GM23338 (cell line): ENCODE results near the gene YY1AP1. TPM values are rescaled to one million over a fixed set of nuclear protein-coding genes. Genes with fewer than 3 reads are reported as not detected.
"Not testable (repeated sequence)": the region's sequence is repeated elsewhere in the genome, so short reads cannot be mapped to it uniquely, and the experiment has no call there.

Experiments used
- ATAC-seq: fragments of 200-7000 bp; cut with Tn5 transposase; 3 replicates; pipeline ENCODE4 v1.9.1; 2020
- DNase-seq: peaks from one replicate; pipeline ENCODE4 v3.0.0-alpha.2; 2015; ENCODE audit warnings: low spot score
- H2AFZ ChIP-seq: fragments of 200-600 bp; sonication (generic); 2 replicates; pipeline ENCODE4 v1.8.0; 2016; ENCODE audit warnings: antibody characterized with exemption, mild to moderate bottlenecking, moderate library complexity
- H3F3A ChIP-seq: fragments of 200-600 bp; sonication (generic); replicated peaks from 2 replicates; pipeline ENCODE4 v1.8.0; 2017; ENCODE audit warnings: antibody characterized with exemption, mixed run types, low read depth
- H3K27ac ChIP-seq: fragments of 200-600 bp; sonication (generic); 2 replicates; pipeline ENCODE4 v1.6.1; 2016; ENCODE audit warnings: low read depth
- H3K27me3 ChIP-seq: fragments of 200-600 bp; sonication (generic); 2 replicates; pipeline ENCODE4 v1.8.0; 2016; ENCODE audit warnings: mild to moderate bottlenecking, mixed run types, moderate library complexity; ENCODE audit not compliant: insufficient read depth
- H3K36me3 ChIP-seq: fragments of 200-600 bp; sonication (generic); 2 replicates; pipeline ENCODE4 v1.8.0; 2016; ENCODE audit warnings: mild to moderate bottlenecking; ENCODE audit not compliant: insufficient read depth
- H3K4me1 ChIP-seq: fragments of 200-600 bp; sonication (generic); 2 replicates; pipeline ENCODE4 v1.8.0; 2016; ENCODE audit warnings: mild to moderate bottlenecking, moderate library complexity; ENCODE audit not compliant: insufficient read depth
- H3K4me2 ChIP-seq: fragments of 200-600 bp; sonication (generic); 2 replicates; pipeline ENCODE4 v1.7.1; 2017; ENCODE audit warnings: mixed run types
- H3K4me3 ChIP-seq: fragments of 200-600 bp; sonication (generic); 2 replicates; pipeline ENCODE4 v1.6.1; 2016; ENCODE audit warnings: mixed run types
- H3K79me2 ChIP-seq: fragments of 200-600 bp; sonication (generic); replicated peaks from 2 replicates; pipeline ENCODE4 v1.8.0; 2017; ENCODE audit warnings: mild to moderate bottlenecking; ENCODE audit not compliant: insufficient read depth
- H3K9me2 ChIP-seq: fragments of 200-600 bp; sonication (generic); 2 replicates; pipeline ENCODE4 v1.8.0; 2017; ENCODE audit not compliant: insufficient read depth
- H4K20me1 ChIP-seq: fragments of 200-600 bp; sonication (generic); replicated peaks from 2 replicates; pipeline ENCODE4 v1.8.0; 2017; ENCODE audit warnings: mild to moderate bottlenecking; ENCODE audit not compliant: insufficient read depth
- H3K27ac Mint-ChIP-seq: 2 replicates; pipeline ENCODE4 v1.8.0; 2020; ENCODE audit warnings: inconsistent platforms, mild to moderate bottlenecking, moderate library complexity, mixed read lengths
- H3K27me3 Mint-ChIP-seq: 3 replicates; pipeline ENCODE4 v1.8.0; 2022; ENCODE audit warnings: low read depth, mild to moderate bottlenecking, moderate library complexity, mixed read lengths, inconsistent platforms; ENCODE audit not compliant: insufficient read depth, poor library complexity
- H3K36me3 Mint-ChIP-seq: 3 replicates; pipeline ENCODE4 v1.8.0; 2021; ENCODE audit warnings: low read depth, mild to moderate bottlenecking, inconsistent platforms, moderate library complexity, mixed read lengths
- H3K4me1 Mint-ChIP-seq: 3 replicates; pipeline ENCODE4 v1.8.0; 2020; ENCODE audit warnings: mild to moderate bottlenecking, inconsistent platforms, mixed read lengths
- H3K4me3 Mint-ChIP-seq: 3 replicates; pipeline ENCODE4 v1.8.0; 2021; ENCODE audit warnings: moderate library complexity, mild to moderate bottlenecking, inconsistent platforms, mixed read lengths
- H3K9me3 Mint-ChIP-seq: 3 replicates; pipeline ENCODE4 v1.8.0; 2020; ENCODE audit warnings: moderate library complexity, mild to moderate bottlenecking, inconsistent platforms, mixed read lengths
- CREB1 ChIP-seq: fragments of 250-450 bp; sonication (Bioruptor Pico); IDR thresholded peaks from 2 replicates; pipeline ENCODE4 v1.5.0; 2020; ENCODE audit warnings: low read depth, mild to moderate bottlenecking, moderate library complexity
- ETS1 ChIP-seq: IDR thresholded peaks from 2 replicates; pipeline ENCODE4 v1.6.1; 2016; ENCODE audit warnings: antibody characterized with exemption
- EZH2phosphoT487 ChIP-seq: fragments of 200-600 bp; sonication (generic); IDR thresholded peaks from one replicate; pipeline ENCODE4 v1.8.1; 2018; ENCODE audit warnings: antibody characterized with exemption; ENCODE audit not compliant: unreplicated experiment
- JUNB ChIP-seq: IDR thresholded peaks from one replicate; pipeline ENCODE4 v1.6.1; 2016; ENCODE audit warnings: antibody characterized with exemption; ENCODE audit not compliant: unreplicated experiment
- NANOG ChIP-seq: IDR thresholded peaks from 2 replicates; pipeline ENCODE4 v1.6.1; 2016; ENCODE audit warnings: antibody characterized with exemption, borderline replicate concordance
- POLR2AphosphoS5 ChIP-seq: IDR thresholded peaks from 2 replicates; pipeline ENCODE4 v1.6.1; 2016; ENCODE audit warnings: antibody characterized with exemption, low read depth
- REST ChIP-seq: IDR thresholded peaks from one replicate; pipeline ENCODE4 v1.6.1; 2018; ENCODE audit warnings: antibody characterized with exemption; ENCODE audit not compliant: unreplicated experiment
- STAT1 ChIP-seq: IDR thresholded peaks from one replicate; pipeline ENCODE4 v1.6.1; 2016; ENCODE audit warnings: antibody characterized with exemption; ENCODE audit not compliant: unreplicated experiment
- ZNF114 ChIP-seq: fragments of 250-450 bp; sonication (Bioruptor Pico); IDR thresholded peaks from 2 replicates; pipeline ENCODE4 v1.5.0; 2020; ENCODE audit warnings: mild to moderate bottlenecking, moderate library complexity
- ZNF331 ChIP-seq: fragments of 250-450 bp; sonication (Bioruptor Pico); IDR thresholded peaks from 2 replicates; pipeline ENCODE4 v1.5.0; 2020; ENCODE audit warnings: low read depth, mild to moderate bottlenecking, moderate library complexity
- ZNF462 ChIP-seq: fragments of 250-450 bp; sonication (Bioruptor Pico); IDR thresholded peaks from 2 replicates; pipeline ENCODE4 v1.5.0; 2020; ENCODE audit warnings: mild to moderate bottlenecking, moderate library complexity
- polyA plus RNA-seq: library from polyadenylated mRNA; unstranded; fragments of >200 nt; fragmentation: Nextera tagmentation; extraction: Ambion mirVana; gene quantifications from 2 replicates; pipeline ENCODE4 v1.2.1, GENCODE V29; 2016
- total RNA-seq: library from RNA; depleted of rRNA; stranded (reverse); fragments of >200 nt; shearing (Covaris generic); gene quantifications from 2 replicates; pipeline ENCODE4 v1.2.3, GENCODE V29; 2014

The YY1AP1 gene
- total and polyA plus RNA-seq, 2 experiments from 2014 or later, result 21.2 to 66.5 TPM

- no peak for TF ChIP-seq REST
- no peak for TF ChIP-seq ZNF331
- no peak for TF ChIP-seq ETS1
- no peak for TF ChIP-seq ZNF462 (CRISPR knock-in tag)
- no peak for TF ChIP-seq POLR2AphosphoS5
- no peak for TF ChIP-seq JUNB
- TF ChIP-seq CREB1 (CRISPR knock-in tag), result no peak
- no peak for TF ChIP-seq ZNF114 (CRISPR knock-in tag)
- no peak for TF ChIP-seq EZH2phosphoT487
- TF ChIP-seq NANOG, result no peak
- TF ChIP-seq STAT1, result no peak
- Histone ChIP-seq H3K4me3 (no peak overlapping the region), H4K20me1 (peaks cover 10% of the 10 kb centered on the region; the same call in 1 of the 2 replicates), H3K27me3 (no peaks in the 10 kb centered on the region), H3F3A (no peaks in the 10 kb centered on the region), H3K4me1 (no peaks in the 10 kb centered on the region), H3K4me2 (no peak overlapping the region), H3K79me2 (peaks cover 82% of the 10 kb centered on the region), H3K27ac (no peak overlapping the region), H2AFZ (no peak overlapping the region), H3K36me3 (peaks cover 8% of the 10 kb centered on the region; the same call in 1 of the 2 replicates), H3K9me2 (no peaks in the 10 kb centered on the region)
- H3K36me3 Mint-ChIP-seq, result peaks cover 29% of the 10 kb centered on the region; the same call in 2 of the 3 replicates
- H3K4me1 Mint-ChIP-seq, result no peaks in the 10 kb centered on the region
- H3K4me3 Mint-ChIP-seq, result no peak overlapping the region
- peaks cover 4% of the 10 kb centered on the region; the same call in 1 of the 3 replicates for H3K9me3 Mint-ChIP-seq
- ATAC-seq (no peak), DNase-seq (no peak)
- no peak overlapping the region for H3K27ac Mint-ChIP-seq
- no peaks in the 10 kb centered on the region for H3K27me3 Mint-ChIP-seq
These were observed 17.6 kb upstream of the YY1AP1 start for GRCh38 chr1:155706139-155706538.

GRCh38 chr1:155704414-155704813 is 15.8 kb upstream of the YY1AP1 start:
- not testable (repeated sequence) for H3K4me3 Mint-ChIP-seq, H3K4me1 Mint-ChIP-seq, H3K4me2 ChIP-seq, H3K27ac Mint-ChIP-seq, H3K27me3 ChIP-seq, H3F3A ChIP-seq, H3K36me3 ChIP-seq, DNase-seq, H3K27me3 Mint-ChIP-seq, H2AFZ ChIP-seq, H3K4me1 ChIP-seq, ATAC-seq, H3K27ac ChIP-seq, H4K20me1 ChIP-seq, H3K9me2 ChIP-seq, H3K4me3 ChIP-seq
- Mint-ChIP-seq H3K36me3 (peaks cover 27% of the 10 kb centered on the region), H3K9me3 (peaks cover 12% of the 10 kb centered on the region)
- peaks cover 87% of the 10 kb centered on the region for H3K79me2 ChIP-seq
